DMS153 treated with DMSO at 0.1 percent for 48 hours (cell line): ENCODE data around the gene CLEC10A.

Source experiments
- DNase-seq: peaks from one replicate; lab custom pipeline; 2025; ENCODE audit not compliant: unreplicated experiment; lab: John Stamatoyannopoulos, UW

Gene CLEC10A

DNA sequence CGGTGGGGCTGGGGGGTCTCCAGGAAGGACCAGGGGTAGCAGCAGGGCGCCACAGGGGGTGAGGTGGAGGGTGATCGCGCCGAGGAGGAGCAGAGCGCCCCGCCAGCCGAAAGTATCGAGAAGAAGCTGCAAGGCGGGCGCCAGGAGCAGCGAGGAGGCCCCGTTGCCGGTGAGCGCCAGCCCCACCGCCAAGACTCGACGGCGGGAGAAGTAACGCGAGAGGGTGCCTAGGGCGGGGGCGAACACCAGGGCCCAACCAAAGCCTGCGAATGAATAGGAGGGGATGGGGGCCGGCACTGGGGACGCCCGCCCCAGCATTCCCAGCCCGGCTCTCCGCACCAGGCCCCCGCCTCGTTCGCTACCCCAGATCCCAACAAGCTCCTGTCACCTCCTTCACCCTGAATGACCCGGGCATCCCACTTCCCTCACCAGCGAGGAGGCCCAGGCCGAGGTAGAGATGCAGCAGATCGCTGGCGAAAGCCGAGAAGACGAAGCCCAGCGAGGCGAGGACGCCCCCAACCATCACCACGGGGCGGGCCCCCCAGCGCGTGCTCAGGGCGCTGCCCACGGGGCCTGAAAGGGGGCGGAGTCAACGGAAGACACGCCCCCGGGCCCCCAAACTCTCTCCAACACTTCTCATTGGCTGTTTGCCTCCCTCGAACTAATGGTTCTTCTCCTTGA is 37.4 kb downstream of the CLEC10A start:
- DNase-seq = no peak

DNA sequence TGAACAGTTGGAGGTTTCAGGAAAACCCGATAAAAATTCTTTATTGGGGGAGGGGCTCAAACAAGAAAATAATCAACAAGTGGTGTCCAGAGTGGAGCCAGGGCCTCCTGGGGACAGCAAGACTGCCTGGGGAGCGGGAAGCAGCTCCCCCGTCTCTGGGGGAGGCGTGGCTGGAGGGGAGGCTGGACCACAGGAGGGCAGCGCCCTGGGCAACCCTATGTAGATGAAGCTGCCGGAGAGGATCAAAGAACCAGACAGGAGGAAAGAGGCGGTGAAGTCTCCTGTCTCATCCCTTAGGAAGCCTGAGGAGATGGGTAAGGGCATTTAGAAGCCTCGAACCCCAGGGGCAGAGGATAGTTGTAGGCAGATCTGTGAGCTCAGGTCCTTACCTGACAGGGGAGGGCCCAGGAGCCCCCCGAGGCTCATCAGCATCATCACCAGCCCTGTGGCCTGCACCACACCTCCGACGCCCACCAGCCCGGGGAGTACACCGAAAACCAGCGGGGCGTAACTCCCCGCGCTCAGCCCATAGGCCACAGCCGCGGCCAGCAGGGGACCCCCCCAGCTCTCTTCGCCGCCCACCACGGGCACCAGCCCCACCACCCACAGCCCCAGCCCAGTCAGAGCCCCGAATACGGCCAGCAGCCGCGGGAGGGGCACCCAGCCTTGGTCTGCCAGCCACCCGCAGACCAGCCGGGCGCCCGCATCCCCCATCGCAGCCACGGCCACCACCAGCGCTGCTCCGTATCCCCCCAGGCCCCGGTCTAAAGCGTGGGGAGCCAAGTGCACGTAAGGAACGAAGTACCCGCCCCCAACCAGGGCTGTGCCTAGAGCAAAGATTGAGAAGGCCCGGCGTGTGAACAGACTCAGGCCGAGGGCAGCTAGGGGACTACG is 38.2 kb downstream of the CLEC10A start:
- DNase-seq = no peak

DNA sequence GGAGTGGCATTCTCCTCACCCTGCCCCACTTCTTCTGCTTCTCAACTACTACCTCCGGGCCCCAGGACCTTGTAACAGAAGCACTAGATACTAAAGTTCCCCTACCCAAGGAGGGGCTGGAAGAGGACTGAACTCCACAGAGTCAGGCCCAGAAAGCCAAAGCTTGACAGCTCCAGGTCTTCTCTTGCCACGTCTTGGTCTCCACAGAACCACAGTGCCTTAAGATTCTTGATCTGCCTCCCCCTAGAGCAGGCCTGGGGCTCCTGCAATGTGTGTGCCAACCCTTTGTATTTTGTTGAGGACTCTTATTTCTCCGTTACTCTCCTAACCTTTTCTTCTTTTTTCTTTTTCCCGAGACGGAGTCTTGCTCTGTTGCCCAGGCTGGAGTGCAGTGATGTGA is 40.2 kb downstream of the CLEC10A start:
- no peak for DNase-seq

DNA sequence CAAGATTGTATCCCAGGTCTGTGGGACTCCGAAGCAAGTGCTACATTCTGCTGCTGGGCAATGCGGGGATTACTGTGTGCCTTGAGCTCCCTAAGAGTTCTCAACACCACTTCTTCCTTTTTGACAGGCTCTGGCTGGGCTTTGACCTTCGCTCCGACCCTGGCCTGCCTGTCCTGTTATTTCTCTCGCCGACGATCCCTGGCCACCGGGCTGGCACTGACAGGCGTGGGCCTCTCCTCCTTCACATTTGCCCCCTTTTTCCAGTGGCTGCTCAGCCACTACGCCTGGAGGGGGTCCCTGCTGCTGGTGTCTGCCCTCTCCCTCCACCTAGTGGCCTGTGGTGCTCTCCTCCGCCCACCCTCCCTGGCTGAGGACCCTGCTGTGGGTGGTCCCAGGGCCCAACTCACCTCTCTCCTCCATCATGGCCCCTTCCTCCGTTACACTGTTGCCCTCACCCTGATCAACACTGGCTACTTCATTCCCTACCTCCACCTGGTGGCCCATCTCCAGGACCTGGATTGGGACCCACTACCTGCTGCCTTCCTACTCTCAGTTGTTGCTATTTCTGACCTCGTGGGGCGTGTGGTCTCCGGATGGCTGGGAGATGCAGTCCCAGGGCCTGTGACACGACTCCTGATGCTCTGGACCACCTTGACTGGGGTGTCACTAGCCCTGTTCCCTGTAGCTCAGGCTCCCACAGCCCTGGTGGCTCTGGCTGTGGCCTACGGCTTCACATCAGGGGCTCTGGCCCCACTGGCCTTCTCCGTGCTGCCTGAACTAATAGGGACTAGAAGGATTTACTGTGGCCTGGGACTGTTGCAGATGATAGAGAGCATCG is 41.8 kb downstream of the CLEC10A start:
- DNase-seq = no peak

GRCh38 chr17:7035591-7036368 is 44.3 kb downstream of the CLEC10A start, which contains the start of gene SLC16A13:
TSS of gene SLC16A13 (plus strand) at chr17:7036015. CDS start at chr17:7036383, 368 bp downstream.
- peak; percentile 66 for DNase-seq

DNA sequence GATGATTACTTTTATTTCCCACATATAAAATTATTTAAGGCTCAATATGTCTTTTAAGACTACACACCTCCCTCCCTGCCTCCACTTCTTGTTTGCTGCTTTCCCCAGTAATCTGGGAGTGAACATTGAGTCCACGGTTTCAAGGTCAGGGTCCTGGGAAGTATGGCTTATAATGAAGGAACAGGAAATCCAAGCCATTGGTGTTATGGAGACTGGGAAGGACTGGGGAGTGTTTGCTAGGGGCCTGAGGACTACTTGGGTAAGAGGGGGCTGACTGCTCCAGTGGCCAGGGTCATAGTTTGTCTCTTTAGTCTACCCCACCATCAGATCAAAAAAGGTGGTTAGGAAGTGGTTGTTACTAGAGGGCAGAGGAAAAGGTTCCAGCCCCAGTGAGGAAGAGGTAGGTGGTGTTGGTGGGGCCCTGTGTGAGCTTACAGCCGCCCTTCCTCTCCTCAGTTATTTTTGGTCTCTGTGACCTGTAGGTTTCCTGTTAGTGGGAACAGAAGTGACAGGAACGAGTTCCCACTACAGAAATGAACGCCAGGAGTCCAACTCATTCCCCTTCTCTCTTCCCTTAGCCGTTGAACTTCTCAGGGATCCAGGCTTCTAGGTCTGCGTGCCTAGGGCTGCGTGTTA is 45.0 kb downstream of the CLEC10A start:
- DNase-seq = no peak

- DNase-seq = no peak
Observed at GRCh38 chr17:7029659-7030058, 50.4 kb downstream of the CLEC10A start.

DNA sequence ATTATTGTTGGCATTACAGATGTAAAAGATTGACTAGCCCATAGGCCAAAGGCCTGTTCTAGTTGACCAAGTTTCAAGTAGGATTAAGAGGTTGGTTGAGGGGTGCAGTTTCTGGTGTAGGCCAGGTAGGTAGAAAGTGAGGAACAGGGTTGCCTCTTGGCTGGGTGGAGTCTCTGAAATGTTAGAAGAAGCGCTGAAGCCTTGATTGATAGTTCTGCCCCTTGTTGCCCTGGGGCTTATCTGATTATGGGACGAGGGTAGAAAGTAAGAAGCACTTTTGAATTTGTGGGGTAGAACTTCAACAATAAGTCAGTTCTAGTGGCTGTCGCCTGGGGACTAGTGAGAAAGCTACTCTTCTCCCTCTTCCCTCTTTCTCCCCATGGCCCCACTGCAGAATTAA is 51.0 kb downstream of the CLEC10A start:
- DNase-seq = no peak

- no peak for DNase-seq
Observed at GRCh38 chr17:7027335-7027734, 52.7 kb downstream of the CLEC10A start.

- DNase-seq = no peak
Observed at GRCh38 chr17:7026471-7027115, 53.5 kb downstream of the CLEC10A start.

- no peak for DNase-seq
Observed at GRCh38 chr17:7025245-7025644, 54.8 kb downstream of the CLEC10A start.
